Heart right ventricle (tissue), 16 donors: Measurements from ENCODE around the gene CD40LG. TPM values are rescaled to one million over a fixed set of nuclear protein-coding genes. Genes with fewer than 3 reads are reported as not detected.
A peak's percentile ranks its signal among the peaks of the same experiment; 100 is the strongest.

ENCODE experiments used
- ATAC-seq, 8 donors: fragments of 200-7000 bp; cut with Tn5 transposase; one replicate each; pipeline ENCODE4 v1.9.1; 2020; ENCODE audit warnings: mild to moderate bottlenecking in 8 of 8, moderate library complexity in 8 of 8, moderate number of reproducible peaks in 1 of 8
- DNase-seq, 2 donors: peaks; one replicate each; pipeline ENCODE4 v3.0.0-alpha.2; 2020
- H3K27ac ChIP-seq, 10 donors: fragments of 200-600 bp; sonication (generic) in 2 of 10; one replicate each; pipeline versions ENCODE4 v1.5.0 to v1.8.0; 2020 to 2022; ENCODE audit warnings: mild to moderate bottlenecking in 3 of 10
- H3K27me3 ChIP-seq, 7 donors: fragments of 200-600 bp; one replicate each; pipeline ENCODE4 v1.8.0; 2021 to 2022; ENCODE audit warnings: mild to moderate bottlenecking in 2 of 7
- H3K36me3 ChIP-seq, 9 donors: fragments of 200-600 bp; sonication (generic) in 1 of 9; one replicate each; pipeline versions ENCODE4 v1.5.0 to v1.8.0; 2020 to 2022; ENCODE audit warnings: mild to moderate bottlenecking in 2 of 9
- H3K4me1 ChIP-seq, 9 donors: fragments of 200-600 bp; sonication (generic) in 1 of 9; one replicate each; pipeline versions ENCODE4 v1.5.0 to v1.8.0; 2020 to 2022; ENCODE audit warnings: mild to moderate bottlenecking in 4 of 9
- H3K4me3 ChIP-seq, 10 donors: fragments of 200-600 bp; sonication (generic) in 2 of 10; one replicate each; pipeline versions ENCODE4 v1.5.0 to v1.8.0; 2020 to 2022; ENCODE audit warnings: mild to moderate bottlenecking in 7 of 10, moderate library complexity in 2 of 10
- H3K9me3 ChIP-seq, 11 donors: fragments of 200-600 bp in 10 of 11; sonication (generic) in 2 of 11; one replicate each; pipeline versions ENCODE4 v1.5.0 to v1.8.0; 2013 to 2022; ENCODE audit warnings: mild to moderate bottlenecking in 2 of 11, control low read depth in 1 of 11, moderate library complexity in 1 of 11
- CTCF ChIP-seq, 9 donors: fragments of 200-600 bp; sonication (generic) in 2 of 9; IDR thresholded peaks; one replicate each; pipeline versions ENCODE4 v1.5.0 to v1.8.0; 2021 to 2022; ENCODE audit warnings: antibody characterized with exemption in 9 of 9, mild to moderate bottlenecking in 5 of 9, moderate library complexity in 1 of 9
- WGBS, 2 donors: extraction: QIAGEN DNeasy Blood & Tissue Kit; methylation state at CpG; one replicate each; pipeline ENCODE4 v1.1.7; 2013; ENCODE audit warnings: inconsistent platforms in 1 of 2; 5-methylcytosine and 5-hydroxymethylcytosine counted together
- intact Hi-C, 10 donors: fragments of 100-400 bp; cut with DNase I; formaldehyde crosslinking; loops; one replicate each; pipeline versions ENCODE4 v1.11.1 to v1.14.2; 2022
- polyA plus RNA-seq, 2 donors: library from polyadenylated mRNA; stranded (reverse); fragments of 200-250 nt; gene quantifications; one replicate each; pipeline ENCODE4 v1.2.3, GENCODE V29; 2013
- total RNA-seq, 10 donors: library from RNA; stranded (reverse); fragmentation: NEBNext Ultra II Directional in 3 of 10; extraction: Animal tissue kit (Norgen Biotek cat#: 25700) in 3 of 10; gene quantifications; one replicate each; pipeline versions ENCODE4 v1.2.1 to v1.2.4, GENCODE V29; 2021 to 2023
- donor health status: Arrhythmogenic right ventricular cardiomyopathy.
- donor health status: ischemic (EF 13 %, LVEDD 7.1; RV severe dilation, severe dysfunction).
- donor health status: healthy with polysubstance abuse.
- donor health status: DM: no; HTN: yes; CAD: no.
- donor health status: DM: no; HTN: no; CAD: no.
- donor health status: ischemic (EF 25% LVEDD 6.9; RV normal size, moderate dysfunction).
- donor health status: ischemic (EF 25% LVEDD 5.7; RV mildly dilated, moderate dysfunction).
- donor health status: healthy.
- donor health status: DM: yes; HTN: yes; CAD: no.
- donor health status: Ischemic cardiomyopathy.
- donor health status: ischemic (EF 35%, LVEDD 5.7; RV mildly dilated, moderate dysfunction).
- donor health status: nonischemic (EF 11% LVEDD 7.7; RV severe dilation, severe dysfunction).
- donor health status: DM: yes; HTN: yes; CAD: no.
- donor health status: PGD.
- donor health status: ischemic (EF 29% LVEDD 5.4; RV normal size, mild dysfunction).
- donor health status: nonischemic (EF 23%, LVEDD 6.1; RV moderate dilation, normal function).

Gene CD40LG
- total and polyA plus RNA-seq, 12 donors, result 0.06 to 0.67 (median 0.24) TPM; not detected in 7

GRCh38 chrX:136608295-136608933 is 39.5 kb upstream of the CD40LG start:
- no peaks in the 10 kb centered on the region for H3K9me3 ChIP-seq
- H3K27me3 ChIP-seq, result peaks cover 0 to 21% (median 0%) of the 10 kb centered on the region in 7 donors
- H3K4me1 ChIP-seq, result no peaks in the 10 kb centered on the region
- ATAC-seq (peak in 1 of 8 donors; percentile 50), DNase-seq (peak; percentile 8 to 38)
- intact Hi-C loops, result loop anchor here in 2 of 10 donors (5.0 to 10.0 kb wide), 2 partner anchors 86 to 319 kb away; no protein-coding TSS in a partner anchor
- no peak overlapping the region for H3K27ac ChIP-seq
- 48 to 52% methylated on average over 10 of the region's 10 CpGs for WGBS, 2 donors
- no peaks in the 10 kb centered on the region for H3K36me3 ChIP-seq
- H3K4me3 ChIP-seq, result no peak overlapping the region
- peak in 7 of 9 donors; percentile 7 to 50 (median 35) for TF ChIP-seq CTCF (IDR thresholded peaks at IDR 0.05)

- Histone ChIP-seq H3K9me3 (no peaks in the 10 kb centered on the region), H3K36me3 (no peaks in the 10 kb centered on the region), H3K27me3 (peaks cover 0 to 7% (median 0%) of the 10 kb centered on the region in 7 donors), H3K4me1 (no peaks in the 10 kb centered on the region), H3K4me3 (no peak overlapping the region), H3K27ac (no peak overlapping the region)
- ATAC-seq (no peak), DNase-seq (no peak)
- WGBS, 2 donors, result 89 to 92% methylated on average over 6 of the region's 6 CpGs
- no peak for TF ChIP-seq CTCF (IDR thresholded peaks at IDR 0.05)
- intact Hi-C loops, result no loop called here
These were observed 30.8 kb upstream of the CD40LG start for GRCh38 chrX:136616987-136617685.

- Histone ChIP-seq H3K4me1 (no peaks in the 10 kb centered on the region), H3K9me3 (no peaks in the 10 kb centered on the region), H3K27me3 (peaks cover 0 to 7% (median 0%) of the 10 kb centered on the region in 7 donors), H3K27ac (no peak overlapping the region), H3K36me3 (no peaks in the 10 kb centered on the region), H3K4me3 (no peak overlapping the region)
- TF ChIP-seq CTCF (IDR thresholded peaks at IDR 0.05), result no peak
- WGBS, 2 donors, result 87 to 91% methylated on average over 14 of the region's 14 CpGs
- no peak for ATAC-seq
- no peak for DNase-seq
- intact Hi-C loops, result no loop called here
These were observed 28.0 kb upstream of the CD40LG start for GRCh38 chrX:136619899-136620505.

- Histone ChIP-seq H3K27ac (no peak overlapping the region), H3K4me3 (no peak overlapping the region), H3K9me3 (no peaks in the 10 kb centered on the region), H3K27me3 (peaks cover 0 to 7% (median 0%) of the 10 kb centered on the region in 7 donors), H3K4me1 (no peaks in the 10 kb centered on the region), H3K36me3 (no peaks in the 10 kb centered on the region)
- ATAC-seq (no peak), DNase-seq (no peak)
- intact Hi-C loops, result no loop called here
- TF ChIP-seq CTCF (IDR thresholded peaks at IDR 0.05), result no peak
These were observed 27.2 kb upstream of the CD40LG start for GRCh38 chrX:136620780-136621179.
